H9 (cell line): ENCODE data around the gene CDH4. TPM values are rescaled to one million over a fixed set of nuclear protein-coding genes. Genes with fewer than 3 reads are reported as not detected.

Experiments
- DNase-seq: peaks from one replicate; pipeline ENCODE4 v3.0.0-alpha.2; 2017
- H2AFZ ChIP-seq: one replicate; pipeline ENCODE4 v1.6.1; 2013; ENCODE audit warnings: mild to moderate bottlenecking, low read length, control low read depth, moderate library complexity
- H2AK5ac ChIP-seq: 2 replicates; pipeline ENCODE4 v1.6.1; 2013; ENCODE audit warnings: low read length, control low read depth, mixed read lengths; ENCODE audit not compliant: insufficient read length
- H2BK120ac ChIP-seq: one replicate; pipeline ENCODE4 v1.6.1; 2013; ENCODE audit warnings: low read depth, mild to moderate bottlenecking, low read length, control low read depth, inconsistent platforms; ENCODE audit not compliant: poor library complexity, severe bottlenecking
- H2BK12ac ChIP-seq: 2 replicates; pipeline ENCODE4 v1.6.1; 2013; ENCODE audit warnings: low read length, control low read depth, mixed read lengths, low read depth; ENCODE audit not compliant: insufficient read length
- H2BK15ac ChIP-seq: 2 replicates; pipeline ENCODE4 v1.6.1; 2013; ENCODE audit warnings: low read depth, low read length, control low read depth
- H2BK20ac ChIP-seq: one replicate; pipeline ENCODE4 v1.6.1; 2013; ENCODE audit warnings: low read depth, mild to moderate bottlenecking, low read length, control low read depth, inconsistent platforms; ENCODE audit not compliant: poor library complexity, severe bottlenecking
- H2BK5ac ChIP-seq: 2 replicates; pipeline ENCODE4 v1.6.1; 2013; ENCODE audit warnings: low read length, control low read depth, mixed read lengths; ENCODE audit not compliant: insufficient read length
- H3K14ac ChIP-seq: 2 replicates; pipeline ENCODE4 v1.6.1; 2013; ENCODE audit warnings: low read length, control low read depth; ENCODE audit not compliant: insufficient read depth
- H3K18ac ChIP-seq: 2 replicates; pipeline ENCODE4 v1.6.1; 2013; ENCODE audit warnings: low read depth, mild to moderate bottlenecking, mixed read lengths, low read length, control low read depth; ENCODE audit not compliant: insufficient read length
- H3K23ac ChIP-seq: 2 replicates; pipeline ENCODE4 v1.6.1; 2013; ENCODE audit warnings: low read length, control low read depth, mixed read lengths, low read depth; ENCODE audit not compliant: insufficient read length
- H3K23me2 ChIP-seq: 2 replicates; pipeline ENCODE4 v1.6.1; 2013; ENCODE audit warnings: low read depth, mild to moderate bottlenecking, mixed read lengths, low read length, control low read depth; ENCODE audit not compliant: insufficient read length, poor library complexity, severe bottlenecking
- H3K27ac ChIP-seq: 2 replicates; pipeline ENCODE4 v1.5.1; 2013; ENCODE audit warnings: low read length, control low read depth, mixed read lengths, low read depth; ENCODE audit not compliant: insufficient read length
- H3K27me3 ChIP-seq: 2 replicates; pipeline ENCODE4 v1.6.1; 2013; ENCODE audit warnings: low read length, control low read depth, inconsistent platforms; ENCODE audit not compliant: insufficient read depth
- H3K4ac ChIP-seq: 2 replicates; pipeline ENCODE4 v1.6.1; 2013; ENCODE audit warnings: low read depth, mild to moderate bottlenecking, control low read depth, inconsistent platforms, low read length, moderate library complexity
- H3K4me1 ChIP-seq: 2 replicates; pipeline ENCODE4 v1.6.1; 2013; ENCODE audit warnings: low read length, control low read depth, inconsistent platforms; ENCODE audit not compliant: insufficient read depth
- H3K4me2 ChIP-seq: 2 replicates; pipeline ENCODE4 v1.6.1; 2013; ENCODE audit warnings: low read length, control low read depth, mixed read lengths; ENCODE audit not compliant: insufficient read length, insufficient read depth
- H3K56ac ChIP-seq: 2 replicates; pipeline ENCODE4 v1.6.1; 2013; ENCODE audit warnings: low read depth, mild to moderate bottlenecking, mixed read lengths, low read length, control low read depth; ENCODE audit not compliant: insufficient read length
- H3K79me1 ChIP-seq: 2 replicates; pipeline ENCODE4 v1.6.1; 2013; ENCODE audit warnings: low read depth, mild to moderate bottlenecking, moderate library complexity, low read length, control low read depth, inconsistent platforms; ENCODE audit not compliant: insufficient read depth, poor library complexity, severe bottlenecking
- H3K79me2 ChIP-seq: 2 replicates; pipeline ENCODE4 v1.6.1; 2013; ENCODE audit warnings: low read length, control low read depth, inconsistent platforms; ENCODE audit not compliant: insufficient read depth
- H3K9ac ChIP-seq: 2 replicates; pipeline ENCODE4 v1.6.1; 2013; ENCODE audit warnings: low read length, control low read depth, mixed read lengths; ENCODE audit not compliant: insufficient read length; ENCODE audit errors: extremely low read depth
- H3K9me3 ChIP-seq: one replicate; pipeline ENCODE4 v1.6.1; 2013; ENCODE audit warnings: low read depth, low read length, inconsistent platforms; ENCODE audit not compliant: control insufficient read depth
- H3T11ph ChIP-seq: one replicate; pipeline ENCODE4 v1.6.1; 2013; ENCODE audit warnings: mild to moderate bottlenecking, low read length, control low read depth, inconsistent platforms
- H4K20me1 ChIP-seq: one replicate; pipeline ENCODE4 v1.6.1; 2013; ENCODE audit not compliant: control insufficient read depth, insufficient read length, insufficient read depth
- H4K5ac ChIP-seq: 2 replicates; pipeline ENCODE4 v1.6.1; 2013; ENCODE audit warnings: low read depth, mild to moderate bottlenecking, mixed read lengths, low read length, control low read depth; ENCODE audit not compliant: insufficient read length
- H4K8ac ChIP-seq: replicated peaks from 2 replicates; pipeline ENCODE4 v1.6.1; 2013; ENCODE audit warnings: low read length, control low read depth, mixed read lengths, low read depth; ENCODE audit not compliant: insufficient read length
- H4K91ac ChIP-seq: 2 replicates; pipeline ENCODE4 v1.6.1; 2013; ENCODE audit warnings: low read depth, mild to moderate bottlenecking, moderate library complexity, mixed read lengths, low read length, control low read depth; ENCODE audit not compliant: insufficient read length
- H3K27ac Mint-ChIP-seq, 3 experiments: 2 replicates in 2 of 3; 3 replicates in 1 of 3; pipeline ENCODE4 v1.8.0; 2020 to 2021; ENCODE audit warnings: mixed read lengths in 3 of 3, mild to moderate bottlenecking in 1 of 3, moderate library complexity in 1 of 3
- H3K27me3 Mint-ChIP-seq: 2 replicates; pipeline ENCODE4 v1.8.0; 2021; ENCODE audit warnings: low read depth, mild to moderate bottlenecking, moderate library complexity, mixed read lengths
- H3K36me3 Mint-ChIP-seq, 3 experiments: 2 replicates in 2 of 3; 3 replicates in 1 of 3; pipeline ENCODE4 v1.8.0; 2020 to 2021; ENCODE audit warnings: low read depth in 3 of 3, mixed read lengths in 3 of 3; ENCODE audit not compliant: insufficient read depth in 1 of 3
- H3K4me1 Mint-ChIP-seq, 2 experiments: 2 replicates each; pipeline ENCODE4 v1.8.0; 2020; ENCODE audit warnings: mixed read lengths in 2 of 2
- H3K4me3 Mint-ChIP-seq, 2 experiments: 2 replicates in 1 of 2; 3 replicates in 1 of 2; pipeline ENCODE4 v1.8.0; 2020 to 2021; ENCODE audit warnings: mild to moderate bottlenecking in 2 of 2, mixed read lengths in 2 of 2, moderate library complexity in 1 of 2
- H3K9me3 Mint-ChIP-seq, 2 experiments: 2 replicates in 1 of 2; 3 replicates in 1 of 2; pipeline ENCODE4 v1.8.0; 2020; ENCODE audit warnings: mild to moderate bottlenecking in 2 of 2, mixed read lengths in 2 of 2, moderate library complexity in 1 of 2
- CTCF ChIP-seq: fragments of 200-600 bp; sonication (generic); conservative IDR thresholded peaks from 3 replicates; pipeline ENCODE4 v1.8.0; 2021; ENCODE audit warnings: antibody characterized with exemption, mild to moderate bottlenecking
- WGBS: extraction: QIAGEN DNeasy Blood & Tissue Kit; methylation state at CpG from one replicate; pipeline ENCODE4 v1.1.7; 2013; ENCODE audit warnings: missing lambda C conversion rate, low lambda C conversion rate, mixed read lengths; ENCODE audit not compliant: insufficient read length; ENCODE audit errors: extremely low coverage; 5-methylcytosine and 5-hydroxymethylcytosine counted together
- total RNA-seq: library from RNA; stranded (reverse); gene quantifications from 2 replicates; pipeline ENCODE4 v1.2.1, GENCODE V29; 2021

Gene CDH4
- total RNA-seq, 1 experiment from 2014 or later: 3.0 TPM

GRCh38 chr20:61435184-61435822, 183.2 kb downstream of the CDH4 start:
- no peak overlapping the region for H2BK20ac ChIP-seq
- WGBS: no CpG with 5 or more reads among the region's 15 CpGs
- no peak overlapping the region for H4K91ac ChIP-seq
- no peaks in the 10 kb centered on the region for H3K79me2 ChIP-seq
- no peak overlapping the region for H2AFZ ChIP-seq
- H2BK12ac ChIP-seq: no peak overlapping the region
- no peak overlapping the region for H4K8ac ChIP-seq
- H2BK15ac ChIP-seq: no peak overlapping the region
- H4K20me1 ChIP-seq: no peaks in the 10 kb centered on the region
- DNase-seq: no peak
- TF ChIP-seq CTCF: no peak
- H3K79me1 ChIP-seq: no peaks in the 10 kb centered on the region
- no peak overlapping the region for H4K5ac ChIP-seq
- H3K4me1 ChIP-seq: peaks cover 32% of the 10 kb centered on the region; the same call in 1 of the 2 replicates
- H3K14ac ChIP-seq: peak overlapping the region; percentile 14
- H2BK5ac ChIP-seq: no peak overlapping the region
- no peak overlapping the region for H3K4me2 ChIP-seq
- Mint-ChIP-seq H3K36me3 (no peaks in the 10 kb centered on the region; a peak in 1 of 7 replicates), H3K4me1 (peaks cover 72% of the 10 kb centered on the region in 2 experiments), H3K4me3 (no peak overlapping the region), H3K27ac (peak overlapping the region; percentile 94 to 99 (median 98)), H3K27me3 (peaks cover 11% of the 10 kb centered on the region), H3K9me3 (no peaks in the 10 kb centered on the region; a peak in 1 of 5 replicates)
- peak overlapping the region; percentile 75 for H3K18ac ChIP-seq
- peak overlapping the region; percentile 78 for H3K27ac ChIP-seq
- H3K23ac ChIP-seq: no peak overlapping the region
- no peaks in the 10 kb centered on the region for H3K27me3 ChIP-seq
- no peaks in the 10 kb centered on the region for H3K23me2 ChIP-seq
- no peak overlapping the region for H2BK120ac ChIP-seq
- H3T11ph ChIP-seq: no peak overlapping the region
- no peak overlapping the region for H2AK5ac ChIP-seq
- H3K4ac ChIP-seq: no peak overlapping the region
- H3K56ac ChIP-seq: no peak overlapping the region
- H3K9ac ChIP-seq: no peak overlapping the region
- no peaks in the 10 kb centered on the region for H3K9me3 ChIP-seq
